GM20000 (cell line): ENCODE measurements around the gene B3GNT7.

Experiments used
- DNase-seq: peaks from one replicate; pipeline ENCODE4 v3.0.0; 2012; ENCODE audit warnings: low spot score
- TF ChIP-seq, protein P1 (sequence below): IDR thresholded peaks from 2 replicates; pipeline ENCODE4 v1.5.1; 2012; ENCODE audit warnings: mild to moderate bottlenecking, control low read depth; ENCODE audit errors: extremely low read depth, missing control alignments

B3GNT7 gene

DNA sequence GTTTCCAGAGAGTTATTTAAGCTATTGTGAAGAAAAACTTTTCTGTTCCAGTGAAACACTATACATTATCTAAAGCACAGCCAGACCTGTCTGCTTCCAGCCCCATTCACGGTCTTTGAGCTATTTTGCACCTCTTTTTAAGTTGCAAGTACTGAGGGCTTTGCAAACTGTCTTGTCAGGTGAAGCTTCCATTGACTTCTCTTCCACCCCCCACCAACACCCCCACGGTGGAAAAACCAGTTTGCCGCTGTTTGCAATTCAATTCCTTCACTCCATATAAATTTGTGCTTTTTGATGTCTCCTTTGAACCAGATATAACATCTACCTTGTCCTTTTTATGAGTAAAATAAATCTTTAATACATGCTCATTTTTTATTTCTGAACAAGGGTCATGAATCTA is 15.7 kb downstream of the B3GNT7 start:
- DNase-seq: no peak

DNA sequence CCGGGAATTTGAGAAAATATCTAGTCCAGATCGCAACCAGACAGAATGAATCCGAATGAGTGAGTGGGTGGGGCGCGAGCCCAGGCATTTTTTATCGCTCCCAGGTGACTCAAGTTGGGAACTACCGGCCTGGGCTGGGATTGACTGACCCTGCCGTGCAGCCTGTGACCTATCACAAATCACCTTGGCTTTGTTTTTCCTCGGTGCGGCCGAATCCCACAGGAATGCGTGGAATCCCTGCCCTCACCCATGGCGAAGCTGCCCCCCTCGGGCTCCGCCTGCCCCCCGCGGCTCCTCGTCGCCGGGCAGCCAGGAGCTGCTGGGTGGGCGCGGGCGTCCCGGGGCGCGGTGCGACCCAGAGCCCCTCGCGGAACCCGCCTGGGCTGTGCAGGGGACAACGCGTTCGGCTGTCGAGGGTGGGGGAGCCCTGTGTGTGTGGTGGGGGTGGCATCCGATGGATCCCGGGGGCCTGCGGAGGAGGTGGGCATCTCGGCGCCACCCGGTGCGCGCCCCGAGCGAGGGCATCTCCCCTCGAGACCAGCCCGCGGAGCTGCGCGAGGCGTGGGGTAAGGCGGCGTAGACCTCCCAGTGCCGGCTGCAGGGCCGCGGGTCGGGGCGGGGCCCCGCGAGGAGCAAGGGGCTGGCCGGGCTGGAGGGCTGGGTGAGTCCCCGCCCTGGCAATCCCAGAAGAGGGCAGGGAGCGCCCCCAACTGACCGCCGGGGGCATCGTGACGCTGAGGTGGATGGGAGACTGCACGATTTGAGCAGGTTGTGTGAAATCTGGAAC is 16.5 kb downstream of the B3GNT7 start:
- TF ChIP-seq, protein P1, sequence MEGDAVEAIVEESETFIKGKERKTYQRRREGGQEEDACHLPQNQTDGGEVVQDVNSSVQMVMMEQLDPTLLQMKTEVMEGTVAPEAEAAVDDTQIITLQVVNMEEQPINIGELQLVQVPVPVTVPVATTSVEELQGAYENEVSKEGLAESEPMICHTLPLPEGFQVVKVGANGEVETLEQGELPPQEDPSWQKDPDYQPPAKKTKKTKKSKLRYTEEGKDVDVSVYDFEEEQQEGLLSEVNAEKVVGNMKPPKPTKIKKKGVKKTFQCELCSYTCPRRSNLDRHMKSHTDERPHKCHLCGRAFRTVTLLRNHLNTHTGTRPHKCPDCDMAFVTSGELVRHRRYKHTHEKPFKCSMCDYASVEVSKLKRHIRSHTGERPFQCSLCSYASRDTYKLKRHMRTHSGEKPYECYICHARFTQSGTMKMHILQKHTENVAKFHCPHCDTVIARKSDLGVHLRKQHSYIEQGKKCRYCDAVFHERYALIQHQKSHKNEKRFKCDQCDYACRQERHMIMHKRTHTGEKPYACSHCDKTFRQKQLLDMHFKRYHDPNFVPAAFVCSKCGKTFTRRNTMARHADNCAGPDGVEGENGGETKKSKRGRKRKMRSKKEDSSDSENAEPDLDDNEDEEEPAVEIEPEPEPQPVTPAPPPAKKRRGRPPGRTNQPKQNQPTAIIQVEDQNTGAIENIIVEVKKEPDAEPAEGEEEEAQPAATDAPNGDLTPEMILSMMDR: peak; percentile 86
- peak; percentile 94 for DNase-seq

More for the DNA sequence above, 15.7 kb downstream of the B3GNT7 start:
- TF ChIP-seq, protein P1: no peak

DNA sequence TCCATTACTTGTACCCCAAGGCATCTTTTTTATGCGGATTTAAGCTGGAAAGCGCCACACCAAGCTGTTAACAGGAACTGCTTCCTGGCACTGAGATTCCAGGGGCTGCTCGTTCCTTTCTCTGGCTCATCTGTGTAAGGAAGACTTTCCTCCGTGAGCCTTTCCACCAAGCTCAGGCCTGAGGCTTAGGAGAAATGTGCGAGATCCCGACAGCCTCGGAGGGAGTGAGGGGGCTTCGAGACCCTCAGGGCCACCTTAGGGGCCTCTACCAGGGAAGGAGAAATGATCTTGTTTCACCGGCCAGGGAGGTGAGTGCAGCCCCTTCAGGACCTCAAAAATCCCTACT is 17.1 kb downstream of the B3GNT7 start:
- TF ChIP-seq, protein P1: no peak
- DNase-seq: no peak

DNA sequence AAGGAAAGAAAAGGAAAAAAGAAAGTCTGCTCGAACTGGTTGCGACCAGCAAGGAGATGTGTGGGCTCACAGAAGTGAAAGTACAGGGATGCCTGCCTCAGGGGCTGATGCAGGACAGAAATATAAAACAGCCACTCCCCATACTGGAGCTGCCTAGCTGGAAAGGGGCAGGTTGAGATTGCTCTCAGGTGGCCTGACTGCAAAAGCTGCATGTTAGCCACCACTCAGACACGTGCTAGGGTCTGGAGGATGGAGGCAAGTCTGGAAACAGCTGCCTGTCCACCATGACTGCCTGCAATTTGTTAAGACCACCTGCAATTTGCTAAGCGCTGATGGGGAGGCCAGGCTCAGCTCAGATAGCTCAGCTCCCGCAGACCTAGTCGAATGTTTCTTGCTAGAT is 17.9 kb downstream of the B3GNT7 start:
- no peak for DNase-seq
- TF ChIP-seq, protein P1: no peak

DNA sequence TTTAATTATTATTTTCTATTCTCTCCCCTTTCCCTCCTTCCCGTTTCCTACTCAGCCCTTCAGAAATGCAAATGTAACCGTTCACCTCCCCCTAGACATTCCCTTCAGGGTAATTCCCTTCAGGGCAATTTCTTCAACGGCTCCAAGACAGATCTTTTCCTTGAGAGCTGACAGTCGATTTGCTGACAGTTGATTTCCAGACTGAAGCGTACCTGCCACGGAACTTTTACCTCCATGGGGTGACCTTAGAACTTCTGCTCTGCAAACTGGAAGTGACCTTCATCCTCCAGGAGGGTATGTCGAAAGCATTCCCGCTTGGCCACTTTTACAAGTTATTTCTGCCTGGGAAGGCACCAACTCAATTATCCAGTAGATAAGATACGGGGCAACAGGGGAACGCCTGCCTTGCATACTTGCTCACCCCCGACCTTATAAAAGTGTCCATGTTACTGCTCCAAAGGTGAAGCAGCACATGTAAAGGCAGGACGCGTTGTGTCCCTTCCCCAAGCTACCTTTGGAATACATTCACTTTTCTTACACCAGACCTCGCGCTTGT is 18.5 kb downstream of the B3GNT7 start:
- TF ChIP-seq, protein P1: no peak

DNA sequence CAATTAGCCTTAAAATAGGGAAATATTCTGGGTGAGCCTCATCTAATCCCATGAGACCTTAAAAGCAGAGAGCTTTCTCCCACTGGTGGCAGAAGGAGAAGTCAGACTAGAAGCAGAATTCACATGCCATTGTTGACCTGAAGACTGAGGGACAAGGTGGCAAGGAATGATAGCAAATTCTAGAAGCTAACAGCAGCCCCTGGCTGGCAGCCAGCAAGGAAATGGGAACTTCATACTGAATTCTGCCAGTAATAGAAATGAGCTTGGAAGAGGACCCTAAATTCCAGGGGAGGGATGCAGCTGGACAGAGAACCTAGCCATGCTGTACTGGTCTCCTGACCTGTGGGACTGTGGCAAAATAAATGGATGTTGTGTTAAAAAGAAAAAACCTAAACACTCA is 19.5 kb downstream of the B3GNT7 start:
- TF ChIP-seq, protein P1: no peak
- no peak for DNase-seq

More for the DNA sequence above, 18.5 kb downstream of the B3GNT7 start:
- DNase-seq: no peak

DNA sequence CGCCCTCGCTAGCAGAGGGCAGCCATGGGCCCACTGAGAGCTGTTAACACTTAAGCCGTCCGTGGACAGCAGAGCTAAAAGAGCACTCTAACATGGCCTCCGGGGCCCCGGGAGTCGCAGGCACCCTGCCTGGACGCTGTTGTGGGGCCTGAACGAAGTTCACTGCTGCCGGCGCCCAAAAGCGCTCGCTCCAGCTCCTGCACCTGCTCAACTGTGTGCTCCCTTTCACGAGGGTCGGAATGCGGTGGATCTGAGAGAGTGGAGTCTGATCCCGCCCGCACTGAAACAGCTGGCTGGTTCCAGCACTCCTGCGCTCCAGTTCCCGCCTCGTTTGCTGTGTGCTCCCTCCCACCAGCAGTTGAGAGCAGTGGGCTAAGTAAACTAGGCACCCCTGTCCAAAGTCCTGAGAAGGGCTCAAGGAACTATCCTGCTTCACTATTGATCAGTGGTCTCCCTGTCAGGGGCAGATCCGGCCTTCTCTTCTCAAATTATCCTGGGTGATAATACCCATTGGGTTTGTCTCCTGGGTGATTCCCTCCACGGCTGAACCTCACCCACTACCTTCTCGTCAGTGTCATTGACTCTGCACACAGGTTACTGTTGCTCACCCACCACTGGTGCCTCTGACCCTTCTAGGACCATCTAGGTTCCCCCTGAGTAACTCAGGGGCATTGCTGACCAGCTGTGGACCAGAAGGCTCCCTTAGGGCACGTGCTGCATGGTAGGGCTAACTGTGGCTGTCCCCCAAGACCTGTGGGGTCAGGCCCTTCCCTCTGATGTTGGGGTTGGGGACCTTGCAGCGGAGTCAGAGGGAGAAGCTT is 23.5 kb downstream of the B3GNT7 start:
- DNase-seq: no peak
- TF ChIP-seq, protein P1: no peak
